IPS-NIHi11 (cell line): ENCODE results near the gene AKAP12.
A peak's percentile ranks its signal among the peaks of the same experiment; 100 is the strongest.
"Not testable (repeated sequence)": the region's sequence is repeated elsewhere in the genome, so short reads cannot be mapped to it uniquely, and the experiment has no call there.

Experiments
- DNase-seq: peaks from one replicate; pipeline ENCODE4 v3.0.0; 2012; ENCODE audit warnings: mixed read lengths, low spot score

The AKAP12 gene

GRCh38 chr6:151313066-151313491 lies 73.3 kb downstream of the AKAP12 start:
- peak; percentile 65 for DNase-seq

GRCh38 chr6:151315661-151316060 lies 75.9 kb downstream of the AKAP12 start:
- DNase-seq = not testable (repeated sequence)

GRCh38 chr6:151317103-151317994 lies 77.6 kb downstream of the AKAP12 start:
- DNase-seq = no peak

- no peak for DNase-seq
Measured at GRCh38 chr6:151317995-151318365, 78.2 kb downstream of the AKAP12 start.

- no peak for DNase-seq
Measured at GRCh38 chr6:151320140-151320539, 80.4 kb downstream of the AKAP12 start.

- DNase-seq = no peak
Measured at GRCh38 chr6:151321438-151321837, 81.7 kb downstream of the AKAP12 start.

GRCh38 chr6:151322570-151322969 lies 82.8 kb downstream of the AKAP12 start:
- no peak for DNase-seq

- peak; percentile 77 for DNase-seq
Measured at GRCh38 chr6:151323791-151324487, 84.2 kb downstream of the AKAP12 start.

- DNase-seq = no peak
Measured at GRCh38 chr6:151324488-151324825, 84.7 kb downstream of the AKAP12 start.

- DNase-seq = peak; percentile 59
Measured at GRCh38 chr6:151325075-151326050, 85.6 kb downstream of the AKAP12 start.

GRCh38 chr6:151326116-151326825 lies 86.5 kb downstream of the AKAP12 start:
- no peak for DNase-seq

- DNase-seq = no peak
Measured at GRCh38 chr6:151327101-151327500, 87.3 kb downstream of the AKAP12 start.

- DNase-seq = no peak
Measured at GRCh38 chr6:151330130-151330696, 90.4 kb downstream of the AKAP12 start.

- DNase-seq = no peak
Measured at GRCh38 chr6:151335930-151336329, 96.2 kb downstream of the AKAP12 start.

- DNase-seq = no peak
Measured at GRCh38 chr6:151338651-151339200, 99.0 kb downstream of the AKAP12 start.

GRCh38 chr6:151339369-151339768 lies 99.6 kb downstream of the AKAP12 start:
- no peak for DNase-seq

- no peak for DNase-seq
Measured at GRCh38 chr6:151340219-151340978, 100.6 kb downstream of the AKAP12 start.

- peak; percentile 25 for DNase-seq
Measured at GRCh38 chr6:151341476-151342195, 101.9 kb downstream of the AKAP12 start.

- DNase-seq = not testable (repeated sequence)
Measured at GRCh38 chr6:151342750-151343149, 103.0 kb downstream of the AKAP12 start.
